Prostate gland (tissue), 2 donors: ENCODE data around the gene GLB1L. TPM values are rescaled to one million over a fixed set of nuclear protein-coding genes. Genes with fewer than 3 reads are reported as not detected.

Source experiments
- DNase-seq: peaks from one replicate; pipeline ENCODE4 v3.0.0-alpha.2; 2019; ENCODE audit warnings: low spot score
- H3K27ac ChIP-seq, 2 donors: fragments of 200-600 bp; sonication (generic); 2 replicates each; pipeline ENCODE4 v1.5.1; 2017 to 2019
- H3K27me3 ChIP-seq: fragments of 200-600 bp; sonication (generic); replicated peaks from 2 replicates; pipeline ENCODE4 v1.5.1; 2019; ENCODE audit not compliant: insufficient read depth
- H3K36me3 ChIP-seq, 2 donors: fragments of 200-600 bp; sonication (generic); 1 replicate in 1 of 2; 2 replicates in 1 of 2; pipeline versions ENCODE4 v1.5.1 to v1.8.1; 2017 to 2019
- H3K4me1 ChIP-seq: fragments of 200-600 bp; sonication (generic); replicated peaks from 2 replicates; pipeline ENCODE4 v1.5.1; 2019
- H3K4me3 ChIP-seq, 2 donors: fragments of 200-600 bp; sonication (generic); 2 replicates each; pipeline ENCODE4 v1.5.1; 2017 to 2019
- H3K9me3 ChIP-seq: fragments of 200-600 bp; sonication (generic); 2 replicates; pipeline ENCODE4 v1.5.1; 2017
- POLR2A ChIP-seq: fragments of 450-650 bp; IDR thresholded peaks from one replicate; pipeline ENCODE4 v1.6.1; 2016; ENCODE audit warnings: antibody characterized with exemption, mild to moderate bottlenecking
- POLR2AphosphoS5 ChIP-seq: sonication (generic); formaldehyde crosslinking; IDR thresholded peaks from one replicate; pipeline ENCODE4 v1.6.1; 2017; ENCODE audit warnings: antibody characterized with exemption
- WGBS: methylation state at CpG from one replicate; pipeline ENCODE4 v1.1.5; 2018; 5-methylcytosine and 5-hydroxymethylcytosine counted together
- intact Hi-C: fragments of 100-400 bp; cut with DNase I; formaldehyde crosslinking; loops from one replicate; pipeline ENCODE4 v1.14.2; 2022
- total RNA-seq, 2 donors: library from RNA; depleted of rRNA; stranded (reverse); fragments of >200 nt; gene quantifications; one replicate each; pipeline ENCODE4 v1.1.0, GENCODE V29; 2016
- TF ChIP-seq, protein P1 (sequence below), 4 experiments: fragments of 200-600 bp in 2 of 4; fragments of 450-650 bp in 2 of 4; sonication (generic) in 2 of 4; IDR thresholded peaks; 1 replicate in 3 of 4; 2 replicates in 1 of 4; pipeline ENCODE4 v1.5.1; 2016 to 2019; ENCODE audit warnings: antibody characterized with exemption in 4 of 4, mild to moderate bottlenecking in 2 of 4, moderate library complexity in 2 of 4

Gene GLB1L
- total RNA-seq, 2 donors from 2014 or later = 23.1 to 25.0 TPM

DNA sequence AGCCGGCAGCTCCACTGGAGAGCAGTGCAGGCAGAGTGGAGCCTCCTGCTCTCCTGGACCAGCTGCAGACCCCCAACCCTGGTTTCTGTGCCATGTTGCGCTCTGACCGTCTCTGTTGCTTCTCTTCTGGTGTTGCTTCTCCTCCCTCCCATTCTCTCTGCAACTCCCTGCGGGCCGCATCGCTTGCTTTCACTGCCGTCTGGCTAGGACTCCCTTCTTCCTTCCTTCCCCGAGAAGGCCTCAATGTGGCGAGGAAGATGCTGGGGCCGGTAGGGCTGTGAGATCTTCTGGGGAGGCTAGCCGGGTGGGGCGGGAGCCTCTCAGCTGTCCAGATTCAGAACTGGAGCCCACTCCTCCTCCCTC is 40.1 kb upstream of the GLB1L start:
- intact Hi-C loops = no loop called here
- Histone ChIP-seq H3K36me3 (peaks cover 0 to 16% of the 10 kb centered on the region in 2 donors), H3K9me3 (no peaks in the 10 kb centered on the region), H3K4me3 (no peak overlapping the region), H3K27ac (no peak overlapping the region), H3K4me1 (peaks cover 11% of the 10 kb centered on the region), H3K27me3 (no peaks in the 10 kb centered on the region)
- no peak for DNase-seq
- WGBS = 79% methylated on average over 12 of the region's 12 CpGs
- TF ChIP-seq POLR2AphosphoS5 (no peak), POLR2A (no peak)
- TF ChIP-seq, protein P1, sequence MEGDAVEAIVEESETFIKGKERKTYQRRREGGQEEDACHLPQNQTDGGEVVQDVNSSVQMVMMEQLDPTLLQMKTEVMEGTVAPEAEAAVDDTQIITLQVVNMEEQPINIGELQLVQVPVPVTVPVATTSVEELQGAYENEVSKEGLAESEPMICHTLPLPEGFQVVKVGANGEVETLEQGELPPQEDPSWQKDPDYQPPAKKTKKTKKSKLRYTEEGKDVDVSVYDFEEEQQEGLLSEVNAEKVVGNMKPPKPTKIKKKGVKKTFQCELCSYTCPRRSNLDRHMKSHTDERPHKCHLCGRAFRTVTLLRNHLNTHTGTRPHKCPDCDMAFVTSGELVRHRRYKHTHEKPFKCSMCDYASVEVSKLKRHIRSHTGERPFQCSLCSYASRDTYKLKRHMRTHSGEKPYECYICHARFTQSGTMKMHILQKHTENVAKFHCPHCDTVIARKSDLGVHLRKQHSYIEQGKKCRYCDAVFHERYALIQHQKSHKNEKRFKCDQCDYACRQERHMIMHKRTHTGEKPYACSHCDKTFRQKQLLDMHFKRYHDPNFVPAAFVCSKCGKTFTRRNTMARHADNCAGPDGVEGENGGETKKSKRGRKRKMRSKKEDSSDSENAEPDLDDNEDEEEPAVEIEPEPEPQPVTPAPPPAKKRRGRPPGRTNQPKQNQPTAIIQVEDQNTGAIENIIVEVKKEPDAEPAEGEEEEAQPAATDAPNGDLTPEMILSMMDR (IDR thresholded peaks at IDR 0.05) = no peak

GRCh38 chr2:219284501-219285372 is 39.5 kb upstream of the GLB1L start:
- intact Hi-C loops = no loop called here
- H3K9me3 ChIP-seq = no peaks in the 10 kb centered on the region
- 85% methylated on average over 16 of the region's 16 CpGs for WGBS
- H3K36me3 ChIP-seq = peaks cover 0 to 16% of the 10 kb centered on the region in 2 donors
- no peak overlapping the region for H3K4me3 ChIP-seq
- no peaks in the 10 kb centered on the region for H3K27me3 ChIP-seq
- no peak overlapping the region for H3K27ac ChIP-seq
- peaks cover 16% of the 10 kb centered on the region for H3K4me1 ChIP-seq
- DNase-seq = no peak
- no peak for TF ChIP-seq POLR2A
- TF ChIP-seq, protein P1 (IDR thresholded peaks at IDR 0.05) = no peak
- no peak for TF ChIP-seq POLR2AphosphoS5

- Histone ChIP-seq H3K4me1 (peaks cover 22% of the 10 kb centered on the region), H3K27me3 (no peaks in the 10 kb centered on the region), H3K4me3 (no peak overlapping the region), H3K36me3 (peaks cover 0 to 16% of the 10 kb centered on the region in 2 donors), H3K27ac (no peak overlapping the region), H3K9me3 (no peaks in the 10 kb centered on the region)
- no peak for DNase-seq
- TF ChIP-seq POLR2A (no peak), POLR2AphosphoS5 (no peak)
- TF ChIP-seq, protein P1 (IDR thresholded peaks at IDR 0.05) = no peak
- WGBS = 90% methylated on average over 17 of the region's 17 CpGs
- intact Hi-C loops = no loop called here
Measured at GRCh38 chr2:219282943-219283581, 37.8 kb upstream of the GLB1L start.

DNA sequence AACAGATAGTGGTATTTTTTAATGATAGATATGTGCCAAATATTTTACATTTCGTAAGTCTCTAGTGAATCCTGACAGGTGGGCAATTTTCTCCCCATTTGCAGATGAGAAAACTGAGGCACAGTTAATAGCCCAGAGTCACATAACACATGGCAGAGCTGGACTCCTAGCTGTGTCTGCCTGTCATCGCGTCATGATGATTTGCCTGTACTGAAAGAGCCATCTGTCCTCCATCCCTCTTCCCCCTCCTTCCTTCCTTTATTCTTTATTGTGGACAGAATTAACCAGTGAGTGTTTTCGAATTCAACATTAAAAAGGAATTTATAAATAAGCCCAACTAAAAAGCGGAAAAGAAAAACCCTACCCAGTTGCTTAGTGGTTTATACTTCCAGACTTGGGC is 37.1 kb upstream of the GLB1L start:
- TF ChIP-seq, protein P1 (IDR thresholded peaks at IDR 0.05) = no peak
- TF ChIP-seq POLR2AphosphoS5 (no peak), POLR2A (no peak)
- WGBS = 90% methylated on average over 5 of the region's 5 CpGs
- Histone ChIP-seq H3K4me3 (no peak overlapping the region), H3K36me3 (peaks cover 0 to 16% of the 10 kb centered on the region in 2 donors), H3K27me3 (no peaks in the 10 kb centered on the region), H3K27ac (no peak overlapping the region), H3K4me1 (peaks cover 22% of the 10 kb centered on the region), H3K9me3 (no peaks in the 10 kb centered on the region)
- no peak for DNase-seq
- intact Hi-C loops = no loop called here
